Lung (tissue), 12 donors: ENCODE results near the gene CTRB1. TPM values are rescaled to one million over a fixed set of nuclear protein-coding genes. Genes with fewer than 3 reads are reported as not detected.

Source experiments
- ATAC-seq: fragments of 200-7000 bp; cut with Tn5 transposase; one replicate; pipeline ENCODE4 v1.9.1; 2020; ENCODE audit warnings: moderate number of reproducible peaks; ENCODE audit not compliant: insufficient read depth, low FRiP score
- DNase-seq, 3 donors: peaks; one replicate each; pipeline ENCODE4 v3.0.0-alpha.2; 2013 to 2017
- H3K27ac ChIP-seq, 2 donors: one replicate each; pipeline ENCODE4 v1.5.1; 2013; ENCODE audit warnings: mild to moderate bottlenecking in 2 of 2, moderate library complexity in 2 of 2, control low read depth in 1 of 2, inconsistent platforms in 1 of 2, low read depth in 1 of 2, low read length in 1 of 2
- H3K27me3 ChIP-seq, 3 donors: one replicate each; pipeline ENCODE4 v1.5.1; 2013; ENCODE audit warnings: low read length in 2 of 3; ENCODE audit not compliant: control insufficient read depth in 3 of 3, insufficient read depth in 3 of 3
- H3K36me3 ChIP-seq, 4 donors: one replicate each; pipeline ENCODE4 v1.5.1; 2013; ENCODE audit warnings: low read length in 4 of 4, mild to moderate bottlenecking in 1 of 4, moderate library complexity in 1 of 4; ENCODE audit not compliant: control insufficient read depth in 4 of 4, insufficient read depth in 4 of 4
- H3K4me1 ChIP-seq, 5 donors: one replicate each; pipeline ENCODE4 v1.5.1; 2013; ENCODE audit warnings: low read length in 5 of 5, mild to moderate bottlenecking in 2 of 5, moderate library complexity in 1 of 5; ENCODE audit not compliant: control insufficient read depth in 5 of 5, insufficient read depth in 5 of 5
- H3K4me3 ChIP-seq: one replicate; pipeline ENCODE4 v1.5.1; 2013; ENCODE audit warnings: mild to moderate bottlenecking, control low read depth, moderate library complexity
- H3K9ac ChIP-seq, 2 donors: one replicate each; pipeline ENCODE4 v1.5.1; 2013; ENCODE audit warnings: low read length in 2 of 2, control low read depth in 1 of 2; ENCODE audit not compliant: insufficient read depth in 1 of 2
- H3K9me3 ChIP-seq, 4 donors: one replicate each; pipeline ENCODE4 v1.5.1; 2013; ENCODE audit warnings: low read length in 3 of 4, mild to moderate bottlenecking in 1 of 4, moderate library complexity in 1 of 4; ENCODE audit not compliant: control insufficient read depth in 4 of 4, insufficient read depth in 3 of 4
- CTCF ChIP-seq: IDR thresholded peaks from 2 replicates; pipeline ENCODE4 v1.5.1; 2012; ENCODE audit warnings: mild to moderate bottlenecking; ENCODE audit errors: control extremely low read depth, extremely low read depth
- WGBS, 2 donors: extraction: QIAGEN DNeasy Blood & Tissue Kit; methylation state at CpG; one replicate each; pipeline ENCODE4 v1.1.7; 2013; 5-methylcytosine and 5-hydroxymethylcytosine counted together
- polyA plus RNA-seq, 2 donors: library from polyadenylated mRNA; stranded (reverse); fragments of 200-250 nt; gene quantifications; one replicate each; pipeline ENCODE4 v1.2.1, GENCODE V29; 2013
- total RNA-seq, 2 donors: library from RNA; depleted of rRNA in 1 of 2; stranded (reverse); fragments of >200 nt in 1 of 2; gene quantifications; one replicate each; pipeline ENCODE4 v1.2.1, GENCODE V29; 2014 to 2021
- donor health status: control.
- donor health status: control.
- donor health status: Bipolar disorder and iron deficiency.
- donor health status: healthy.
- donor health status: DM: yes; HTN: yes; CAD: no.

The CTRB1 gene
- total and polyA plus RNA-seq, 4 donors = 0.33 to 6.5 (median 0.97) TPM; not detected in 1

DNA sequence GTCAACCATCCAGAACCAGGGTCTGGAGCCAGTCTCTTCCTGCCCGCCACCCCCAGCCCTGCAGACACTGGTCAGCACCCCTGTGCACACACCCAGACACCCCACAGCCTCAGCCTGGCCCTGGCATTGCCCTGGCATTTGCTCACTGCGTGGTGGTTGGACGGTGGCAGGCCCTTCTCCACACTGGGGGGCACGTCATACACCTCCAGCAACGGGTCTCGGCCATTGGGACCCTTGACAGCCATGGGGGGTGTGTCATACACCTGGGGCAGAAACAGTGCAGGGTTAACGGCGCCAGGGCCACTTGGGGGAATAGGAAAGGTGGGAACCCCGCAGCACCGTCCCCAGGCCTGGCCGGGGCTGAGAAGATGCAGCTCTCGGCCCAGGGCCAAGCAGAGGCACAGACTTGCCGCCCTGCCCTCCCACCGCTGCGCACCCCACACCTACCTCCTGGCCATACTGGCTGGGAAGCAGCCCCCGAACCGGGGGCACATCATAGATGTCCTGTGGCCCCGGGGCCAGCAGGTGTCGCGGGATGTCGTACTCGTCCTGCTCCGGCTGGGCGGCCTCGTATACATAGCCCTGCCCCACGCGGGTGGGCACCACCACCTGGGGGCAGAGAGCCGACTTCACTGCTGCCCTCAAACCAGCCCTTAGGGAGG lies 18.1 kb downstream of the CTRB1 start:
- no peaks in the 10 kb centered on the region for H3K27me3 ChIP-seq
- H3K4me1 ChIP-seq = peaks cover 6 to 28% (median 13%) of the 10 kb centered on the region in 5 donors
- 91 to 92% methylated on average over 26 to 28 of the region's 28 CpGs for WGBS, 2 donors
- H3K4me3 ChIP-seq = no peak overlapping the region
- DNase-seq (no peak), ATAC-seq (no peak)
- H3K36me3 ChIP-seq = peaks cover 2 to 34% (median 22%) of the 10 kb centered on the region in 4 donors
- no peak overlapping the region for H3K27ac ChIP-seq
- no peak for TF ChIP-seq CTCF
- H3K9me3 ChIP-seq = no peaks in the 10 kb centered on the region
- H3K9ac ChIP-seq = no peak overlapping the region

DNA sequence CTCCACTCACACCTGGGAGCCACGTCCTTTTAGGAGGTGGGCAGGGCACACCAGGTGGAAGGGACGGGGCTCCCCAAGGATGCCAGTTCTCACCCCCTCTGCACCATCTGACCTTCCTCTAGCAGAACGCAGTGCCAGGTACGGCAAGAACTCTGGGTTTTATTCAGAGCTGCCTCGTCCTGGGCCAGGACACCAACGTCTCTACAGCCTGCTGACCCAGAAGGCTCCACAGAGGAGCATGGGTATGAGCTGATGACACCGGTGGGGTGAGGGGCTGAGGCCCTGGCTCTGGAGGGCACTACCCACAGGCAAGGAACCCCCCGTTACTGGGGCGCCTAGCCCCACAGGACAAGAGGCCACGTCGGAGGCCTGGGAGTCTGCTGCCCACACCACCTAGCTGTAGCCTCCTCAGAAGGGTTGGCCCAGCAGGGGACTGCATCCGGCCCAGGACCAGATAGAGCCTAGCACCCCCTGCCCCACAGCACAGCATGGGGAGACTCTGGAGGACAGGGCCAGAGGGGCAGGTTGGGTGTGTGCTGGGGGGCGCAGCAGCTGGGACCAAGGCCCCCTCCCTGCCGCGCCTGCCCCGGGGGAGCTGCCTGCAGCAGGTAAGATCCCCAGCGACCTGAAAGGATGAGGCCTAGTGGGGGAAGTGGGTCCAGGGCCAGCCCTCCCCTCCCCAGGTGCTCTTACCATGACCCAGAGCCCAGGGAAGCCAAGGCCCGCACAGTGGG lies 18.8 kb downstream of the CTRB1 start:
- no peak for DNase-seq
- TF ChIP-seq CTCF = no peak
- Histone ChIP-seq H3K36me3 (peaks cover 2 to 40% (median 19%) of the 10 kb centered on the region in 4 donors), H3K9ac (peak overlapping the region in 1 of 2 donors; percentile 42), H3K27me3 (no peaks in the 10 kb centered on the region), H3K4me1 (peaks cover 6 to 28% (median 13%) of the 10 kb centered on the region in 5 donors), H3K27ac (peak overlapping the region; percentile 2 to 56), H3K4me3 (no peak overlapping the region), H3K9me3 (no peaks in the 10 kb centered on the region)
- no peak for ATAC-seq
- WGBS, 2 donors = 89 to 90% methylated on average over 18 of the region's 18 CpGs

GRCh38 chr16:75238132-75238852 lies 19.5 kb downstream of the CTRB1 start:
- WGBS, 2 donors = 47 to 60% methylated on average over 25 of the region's 25 CpGs
- DNase-seq (peak; percentile 88 to 92 (median 88)), ATAC-seq (no peak)
- peaks cover 2 to 42% (median 18%) of the 10 kb centered on the region in 4 donors for H3K36me3 ChIP-seq
- H3K9me3 ChIP-seq = no peaks in the 10 kb centered on the region
- peak overlapping the region in 1 of 2 donors; percentile 42 for H3K9ac ChIP-seq
- peak overlapping the region; percentile 41 to 56 for H3K27ac ChIP-seq
- no peak overlapping the region for H3K4me3 ChIP-seq
- H3K4me1 ChIP-seq = peaks cover 6 to 28% (median 13%) of the 10 kb centered on the region in 5 donors
- TF ChIP-seq CTCF = no peak
- H3K27me3 ChIP-seq = no peaks in the 10 kb centered on the region
